Fibroblast of lung (primary cell): Measurements from ENCODE around the gene CTPS2.
"Not testable (repeated sequence)": the region's sequence is repeated elsewhere in the genome, so short reads cannot be mapped to it uniquely, and the experiment has no call there.

Source experiments
- CTCF ChIP-seq, 2 donors: IDR thresholded peaks in 1 of 2; conservative IDR thresholded peaks in 1 of 2; 1 replicate in 1 of 2; 2 replicates in 1 of 2; pipeline ENCODE4 v1.5.1; 2011 to 2012; ENCODE audit warnings: low read length in 2 of 2, control low read depth in 1 of 2, inconsistent platforms in 1 of 2, low read depth in 1 of 2, mild to moderate bottlenecking in 1 of 2
- EZH2 ChIP-seq: IDR thresholded peaks from 2 replicates; pipeline ENCODE4 v1.5.1; 2012; ENCODE audit warnings: low read length, control low read depth, mild to moderate bottlenecking; ENCODE audit errors: missing control alignments

- not testable (repeated sequence) for TF ChIP-seq EZH2; CTCF (conservative IDR thresholded peaks at IDR 0.05 in 1 of 2, IDR thresholded peaks at IDR 0.05 in 1 of 2; ENCODE audit: low read depth in 1 of 2, low read length in 2 of 2)
These were observed 49.0 kb upstream of the CTPS2 start for GRCh38 chrX:16761500-16761899.
